GM11168 (cell line): ENCODE results near the gene SLC7A14.

Experiments used
- in situ Hi-C: fragments of 300-500 bp; cut with MboI; formaldehyde crosslinking; loops from one replicate; pipeline ENCODE4 v1.12.0; 2022; ENCODE audit warnings: low sequenced_read_pairs; ENCODE audit not compliant: unreplicated experiment

Gene SLC7A14

DNA sequence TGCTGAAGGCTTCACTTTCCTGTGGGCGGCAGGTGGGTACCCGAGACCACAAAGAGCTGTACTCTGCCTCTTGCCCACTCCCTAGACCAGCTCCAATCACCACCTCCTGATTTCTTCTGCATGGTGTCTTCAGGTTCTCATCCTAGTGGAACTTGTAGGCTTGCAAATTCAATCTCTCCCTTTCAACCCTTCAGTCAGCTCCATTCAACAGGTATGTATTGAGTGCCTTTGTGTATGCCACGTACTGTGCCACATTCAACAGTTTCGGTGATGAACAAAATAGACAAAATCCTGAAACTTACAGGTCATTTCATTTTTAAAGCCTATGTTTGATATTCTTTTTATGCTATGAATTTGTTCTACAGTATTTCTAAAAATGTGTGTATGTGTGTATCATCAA, 172.6 kb downstream of the SLC7A14 start:
- in situ Hi-C loops: loop anchor here (10.0 kb wide), 1 partner anchor 98 kb away; no protein-coding TSS in a partner anchor

DNA sequence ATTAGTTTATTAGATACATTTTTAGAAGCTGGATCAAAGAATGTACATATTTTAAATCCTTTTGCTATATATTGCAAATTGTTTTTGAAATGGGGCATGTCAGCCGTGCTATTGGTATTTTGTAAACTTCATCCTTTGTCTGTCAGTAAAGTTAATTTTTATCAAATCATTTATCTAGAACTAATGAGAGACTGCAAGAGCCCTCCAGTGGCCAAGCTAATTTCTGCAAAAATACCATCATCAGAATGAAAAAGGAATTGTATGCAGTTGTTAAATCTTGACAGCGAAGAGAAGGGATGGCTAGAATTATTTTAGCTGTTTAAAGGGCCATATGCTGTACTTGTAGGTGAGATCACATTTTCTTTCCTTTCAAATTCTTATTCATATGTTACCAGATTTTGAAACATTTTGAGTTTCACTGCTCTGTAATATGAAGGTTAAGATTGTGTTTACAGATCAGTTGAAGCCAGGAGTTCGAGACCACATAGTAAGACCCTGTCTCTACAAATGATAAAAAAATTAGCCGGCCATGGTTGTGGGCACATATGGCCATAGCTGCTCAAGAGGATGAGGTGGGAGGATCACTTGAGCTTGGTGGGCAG, 175.3 kb downstream of the SLC7A14 start:
- in situ Hi-C loops: loop anchor here (10.0 kb wide), 1 partner anchor 96 kb away; no protein-coding TSS in a partner anchor
